K562 (cell line): ENCODE data around the gene CYP2J2.
"Not testable (repeated sequence)": the region's sequence is repeated elsewhere in the genome, so short reads cannot be mapped to it uniquely, and the experiment has no call there.

Experiments used
- BRCA1 ChIP-seq, 2 experiments: fragments of 450-650 bp in 1 of 2; sonication (generic) in 1 of 2; formaldehyde crosslinking in 1 of 2; IDR thresholded peaks; 2 replicates each; pipeline versions ENCODE4 v1.5.0 to v1.6.1; 2017 to 2020; ENCODE audit warnings: mild to moderate bottlenecking in 1 of 2, missing genetic modification reagents in 1 of 2
- CC2D1A ChIP-seq: fragments of 450-650 bp; IDR thresholded peaks from 2 replicates; pipeline ENCODE4 v1.6.1; 2017; ENCODE audit warnings: mild to moderate bottlenecking
- CTCF ChIP-seq, 3 experiments: IDR thresholded peaks in 2 of 3; conservative IDR thresholded peaks in 1 of 3; 2 replicates each; pipeline ENCODE4 v1.5.1; 2011 to 2012; ENCODE audit warnings: low read length in 3 of 3, mild to moderate bottlenecking in 3 of 3, control low read depth in 2 of 3, improper control_type of control experiment in 1 of 3, inconsistent platforms in 1 of 3, low read depth in 1 of 3, mixed read lengths in 1 of 3, moderate library complexity in 1 of 3; ENCODE audit not compliant: insufficient read depth in 2 of 3
- ELK1 ChIP-seq: sonication (generic); formaldehyde crosslinking; IDR thresholded peaks from 2 replicates; pipeline ENCODE4 v1.8.1; 2022; ENCODE audit warnings: missing genetic modification reagents
- EP300 ChIP-seq: IDR thresholded peaks from 2 replicates; pipeline ENCODE4 v1.6.1; 2012; ENCODE audit warnings: low read length, improper control_type of control experiment
- EZH2 ChIP-seq: IDR thresholded peaks from 2 replicates; pipeline ENCODE4 v1.6.1; 2012; ENCODE audit warnings: low read depth, mild to moderate bottlenecking, inconsistent platforms, low read length, borderline replicate concordance
- POLR2A ChIP-seq: fragments of 450-650 bp; conservative IDR thresholded peaks from 2 replicates; pipeline ENCODE4 v1.6.1; 2016
- POLR2AphosphoS5 ChIP-seq: IDR thresholded peaks from 2 replicates; pipeline ENCODE4 v1.6.1; 2011; ENCODE audit warnings: mild to moderate bottlenecking, low read depth, low read length, moderate library complexity; ENCODE audit not compliant: control insufficient read depth, insufficient read depth
- RNF219 ChIP-seq: fragments of 250-450 bp; sonication (Bioruptor Pico); IDR thresholded peaks from 2 replicates; pipeline ENCODE4 v1.5.0; 2022; ENCODE audit warnings: mild to moderate bottlenecking
- TARDBP ChIP-seq: fragments of 450-650 bp; IDR thresholded peaks from 2 replicates; pipeline ENCODE4 v1.6.1; 2016
- TGIF2 ChIP-seq: sonication (generic); formaldehyde crosslinking; IDR thresholded peaks from 2 replicates; pipeline ENCODE4 v1.8.1; 2022; ENCODE audit warnings: mild to moderate bottlenecking, missing genetic modification reagents, moderate library complexity
- ZBTB49 ChIP-seq: sonication (generic); formaldehyde crosslinking; IDR thresholded peaks from 2 replicates; pipeline ENCODE4 v1.8.0; 2022; ENCODE audit warnings: missing genetic modification reagents, mild to moderate bottlenecking, borderline replicate concordance

GRCh38 chr1:59969542-59970175 lies 43.1 kb upstream of the CYP2J2 start:
- TF ChIP-seq ZBTB49 (CRISPR knock-in tag); TARDBP; CTCF (IDR thresholded peaks at IDR 0.05 in 2 of 3, conservative IDR thresholded peaks at IDR 0.05 in 1 of 3; ENCODE audit: insufficient read depth in 2 of 3, low read depth in 1 of 3, low read length in 3 of 3); TGIF2; POLR2A; ELK1; POLR2AphosphoS5; EZH2; EP300; BRCA1 (IDR thresholded peaks at IDR 0.05); BRCA1 (CRISPR knock-in tag; IDR thresholded peaks at IDR 0.05); CC2D1A; RNF219: not testable (repeated sequence)
